HG02678 (cell line): Measurements from ENCODE around the gene C1GALT1.
"Not testable (repeated sequence)": the region's sequence is repeated elsewhere in the genome, so short reads cannot be mapped to it uniquely, and the experiment has no call there.

Experiments used
- ATAC-seq: cut with Tn5 transposase; IDR thresholded peaks from one replicate; pipeline ENCODE4 v1.9.1; 2021; ENCODE audit warnings: mild to moderate bottlenecking, moderate library complexity; ENCODE audit not compliant: unreplicated experiment

C1GALT1 gene

DNA sequence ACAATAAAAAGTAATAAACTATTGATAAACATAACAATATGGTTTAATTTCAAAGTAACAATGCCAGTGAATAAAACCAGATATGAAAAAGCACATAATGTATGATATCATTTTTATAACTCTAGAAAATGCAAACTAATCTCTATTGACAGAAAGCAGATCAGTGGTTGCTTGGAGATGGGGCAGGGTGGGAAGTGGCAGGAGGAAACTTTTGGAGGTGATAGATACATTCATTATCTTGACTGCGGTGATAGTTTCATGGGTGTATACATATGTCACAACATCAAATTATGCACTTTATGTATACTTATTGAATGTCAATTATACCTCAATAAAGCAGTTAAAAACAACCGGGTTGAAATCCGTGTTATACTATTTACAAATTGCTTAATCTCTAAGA, 16.0 kb upstream of the C1GALT1 start:
- ATAC-seq = no peak

GRCh38 chr7:7169296-7169695, 13.0 kb upstream of the C1GALT1 start:
- no peak for ATAC-seq

DNA sequence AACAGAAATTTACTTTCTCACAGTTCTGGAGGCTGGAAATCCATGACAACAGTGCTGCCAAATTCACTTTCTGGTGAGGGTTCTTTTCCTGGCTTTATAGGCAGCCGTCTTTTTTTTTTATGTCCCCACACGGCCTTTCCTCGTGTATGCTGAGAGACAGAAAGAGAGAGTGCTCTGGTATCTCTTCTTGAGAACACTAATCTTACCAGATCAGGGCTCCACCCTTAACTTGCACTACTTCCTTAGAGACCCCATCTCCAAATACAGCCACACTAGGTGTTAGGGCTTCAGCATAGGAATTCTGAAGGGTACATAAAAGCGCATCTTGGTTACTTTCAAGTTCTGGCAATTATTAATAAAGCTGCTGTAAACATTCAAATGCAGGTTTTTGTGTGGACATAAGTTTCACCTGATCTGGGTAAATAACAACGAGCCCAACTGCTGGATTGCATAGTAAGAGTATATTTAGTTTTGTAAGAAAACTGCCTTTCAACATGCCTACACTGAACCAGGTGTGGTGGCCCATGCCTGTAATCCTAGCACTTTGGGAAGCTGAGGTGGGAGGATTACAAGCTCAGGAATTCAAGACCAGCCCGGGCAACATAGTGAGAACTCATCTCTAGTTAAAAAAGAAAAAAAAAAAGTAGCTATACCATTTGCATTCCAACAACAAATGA, 8.2 kb upstream of the C1GALT1 start:
- ATAC-seq = no peak

- no peak for ATAC-seq
Measured at GRCh38 chr7:7175075-7175695, 7.2 kb upstream of the C1GALT1 start.

GRCh38 chr7:7176406-7177043, 5.8 kb upstream of the C1GALT1 start:
- no peak for ATAC-seq

DNA sequence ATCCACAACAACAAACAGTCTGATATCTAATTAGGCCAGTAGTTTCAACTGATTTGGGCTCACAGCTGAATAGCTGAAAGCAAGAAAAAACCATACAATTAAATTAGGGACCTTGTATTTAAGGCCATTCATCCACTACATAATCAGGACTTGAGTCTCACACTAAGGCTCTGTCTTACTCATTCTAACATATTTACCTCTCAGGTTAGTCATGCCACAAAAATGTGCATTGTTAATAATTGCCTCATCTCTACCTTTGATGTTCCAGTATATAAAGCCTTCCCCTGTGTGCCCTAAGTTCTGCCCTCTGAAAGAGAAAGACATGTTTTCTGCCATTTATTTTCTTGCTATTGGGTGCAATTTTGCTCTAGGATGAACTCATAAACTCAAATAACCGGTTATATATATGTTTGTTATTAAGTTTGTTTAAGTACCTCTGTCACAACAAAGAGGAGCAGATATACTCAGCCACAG, 5.3 kb upstream of the C1GALT1 start:
- ATAC-seq = no peak

GRCh38 chr7:7178081-7178480, 4.3 kb upstream of the C1GALT1 start:
- ATAC-seq = no peak

DNA sequence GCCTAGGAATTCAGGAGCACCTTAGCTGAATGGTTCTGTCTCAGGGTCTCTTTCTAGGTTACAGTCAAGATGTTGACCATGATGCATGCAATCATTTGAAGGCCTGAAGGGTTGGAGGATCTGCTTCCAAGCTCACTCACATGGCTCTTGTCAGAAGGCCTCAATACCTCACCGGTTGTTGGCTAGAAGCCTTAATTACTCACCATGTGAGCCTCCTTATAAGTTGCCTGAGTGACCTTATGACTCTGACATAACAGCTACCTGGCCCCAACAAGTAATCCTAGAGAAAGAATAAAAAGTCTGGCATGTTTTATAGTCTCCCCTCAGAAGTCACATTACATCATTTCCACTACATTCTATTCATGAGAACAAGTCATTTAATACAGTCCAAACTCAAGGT, 3.4 kb upstream of the C1GALT1 start:
- no peak for ATAC-seq

GRCh38 chr7:7180725-7181449, 1.5 kb upstream of the C1GALT1 start:
- no peak for ATAC-seq

DNA sequence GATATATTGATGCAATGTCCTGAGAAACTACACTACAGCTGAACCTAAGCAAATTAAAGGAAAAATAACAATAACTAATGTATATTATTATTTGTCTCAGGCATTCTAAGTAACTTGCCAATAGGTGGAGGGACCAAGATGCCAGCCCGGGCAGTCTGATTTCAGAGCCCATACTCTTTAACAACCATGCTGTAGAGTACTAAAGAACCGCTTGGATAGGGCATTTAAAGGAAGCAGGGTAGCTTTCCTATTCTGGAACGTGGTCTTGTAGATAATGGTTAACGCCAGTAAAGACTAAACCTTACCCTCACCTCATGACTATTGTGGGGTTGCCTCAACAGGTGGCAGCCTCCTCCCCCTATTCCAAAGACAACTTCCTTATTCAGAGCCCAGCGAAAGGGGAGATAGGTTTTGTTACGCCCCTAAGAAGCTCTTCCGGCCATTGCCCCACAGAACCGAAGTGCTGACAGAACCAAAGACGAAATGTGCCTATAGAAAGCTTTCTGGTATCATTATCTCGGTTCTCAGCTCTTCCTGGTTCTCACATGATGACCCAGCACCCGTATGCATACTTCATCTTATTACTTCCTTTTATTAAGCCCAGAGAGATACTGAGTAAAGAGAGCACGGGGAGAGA, 707 bp upstream of the C1GALT1 start:
- peak; percentile 40 for ATAC-seq

DNA sequence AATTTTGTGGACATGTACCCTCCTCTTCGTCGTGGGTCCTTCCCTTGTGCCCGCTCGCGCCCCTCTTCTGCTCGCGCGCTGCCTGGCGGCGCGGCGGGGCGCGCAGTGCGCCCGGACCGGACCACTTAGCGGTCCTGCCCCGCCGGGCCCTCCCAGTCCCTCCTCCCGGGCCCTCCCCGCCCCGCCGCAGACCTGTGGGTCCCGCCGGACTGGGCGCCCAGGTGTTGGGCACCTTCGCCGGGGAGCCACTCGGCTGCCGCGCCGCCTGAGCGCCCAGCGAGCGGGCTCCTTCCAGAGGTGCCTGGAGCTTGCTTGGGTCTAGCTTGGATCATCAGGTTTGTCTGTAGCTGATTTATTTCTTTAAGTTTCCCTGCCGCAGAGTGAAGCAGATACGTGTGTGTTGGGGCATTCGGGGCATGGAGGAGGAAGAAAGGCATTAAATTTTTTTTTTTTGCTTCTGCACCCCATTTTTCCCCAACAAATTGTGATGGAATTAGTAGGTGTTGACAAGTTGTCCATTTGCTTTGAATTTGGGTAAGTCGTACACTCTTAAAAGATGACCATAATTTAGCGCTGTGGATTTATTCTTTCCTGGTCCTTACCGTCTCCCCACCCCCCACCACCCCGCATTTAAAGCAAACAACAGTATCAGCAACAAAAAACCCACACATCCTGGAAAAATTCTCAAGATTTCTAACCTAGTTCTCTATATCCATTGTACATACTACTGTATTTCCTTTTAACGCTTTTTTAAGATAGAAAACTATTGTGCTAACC, 905 bp downstream of the C1GALT1 start:
- ATAC-seq = peak; percentile 29

DNA sequence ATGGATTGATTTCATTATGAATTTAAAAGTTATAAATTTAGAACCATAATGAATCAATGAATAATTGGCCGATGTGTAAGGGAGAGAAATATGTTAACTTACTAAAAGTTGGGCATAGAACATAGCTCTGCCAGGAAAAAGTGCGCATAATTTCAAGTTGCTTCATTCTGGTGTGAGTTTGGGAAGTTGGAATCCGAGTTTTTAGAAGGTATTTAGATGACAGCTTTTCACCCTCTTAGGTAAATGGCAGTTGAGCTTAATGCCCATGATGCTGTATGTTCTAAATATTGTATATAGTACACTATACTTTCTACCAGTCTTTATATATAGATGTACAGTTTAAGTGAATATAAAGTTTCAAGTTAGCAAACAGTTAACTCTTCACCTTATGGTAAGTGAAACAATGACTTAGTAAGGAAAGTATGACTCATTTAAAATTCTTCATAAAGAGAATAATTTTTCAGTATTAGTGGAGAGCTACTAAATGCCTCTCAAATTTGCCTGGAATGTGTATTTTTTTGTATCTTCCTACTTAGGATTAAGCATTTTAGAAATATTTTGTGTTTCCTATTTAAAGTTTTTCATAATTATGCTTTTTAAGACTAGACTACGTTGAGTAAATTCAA, 1.6 kb downstream of the C1GALT1 start:
- ATAC-seq = no peak

DNA sequence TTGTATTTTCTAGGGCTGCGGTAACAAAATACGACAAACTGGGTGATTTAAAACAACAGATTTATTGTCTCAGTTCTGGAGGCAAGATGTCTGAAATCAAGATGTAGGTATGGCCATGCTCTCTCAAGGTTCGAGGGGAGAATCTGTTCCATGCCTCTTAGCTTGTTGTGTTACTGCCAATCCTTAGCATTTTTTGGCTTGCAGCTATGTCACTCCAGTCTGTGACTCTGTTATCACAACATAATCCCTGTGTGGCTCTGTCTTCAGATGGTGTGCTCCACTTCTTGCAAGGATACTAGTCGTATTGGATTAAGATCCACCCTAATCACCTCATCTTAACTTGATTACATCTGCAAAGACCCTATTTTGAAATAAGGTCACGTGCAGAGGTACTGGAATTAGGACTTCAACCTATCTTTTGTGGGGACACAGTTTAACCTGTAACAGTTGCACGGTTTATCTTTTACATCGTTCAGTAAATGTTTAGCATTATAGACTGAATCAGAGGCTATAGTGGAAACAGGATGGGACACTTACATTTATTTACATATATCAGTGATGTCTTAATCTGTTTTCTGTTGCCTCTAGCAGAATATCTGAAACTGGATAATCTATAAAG, 3.1 kb downstream of the C1GALT1 start:
- no peak for ATAC-seq

DNA sequence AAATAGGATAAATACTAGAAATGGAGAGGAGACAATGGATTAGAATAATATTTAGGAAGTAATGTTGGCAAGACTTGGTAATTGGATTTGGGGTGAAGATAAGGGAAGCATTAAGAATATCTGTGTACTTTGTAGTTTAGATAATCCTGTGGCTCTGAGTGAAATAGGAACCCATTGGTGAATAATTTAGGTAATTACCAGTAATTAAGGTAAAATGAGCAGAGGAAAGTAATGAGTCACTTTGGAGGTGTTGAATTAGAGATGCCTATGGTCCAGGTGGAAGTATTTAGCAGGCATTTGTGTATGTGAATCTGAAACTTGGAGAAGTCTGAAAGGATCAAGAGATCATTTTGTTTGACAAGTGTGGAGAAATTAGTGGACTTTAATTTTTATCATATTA, 5.7 kb downstream of the C1GALT1 start:
- no peak for ATAC-seq

DNA sequence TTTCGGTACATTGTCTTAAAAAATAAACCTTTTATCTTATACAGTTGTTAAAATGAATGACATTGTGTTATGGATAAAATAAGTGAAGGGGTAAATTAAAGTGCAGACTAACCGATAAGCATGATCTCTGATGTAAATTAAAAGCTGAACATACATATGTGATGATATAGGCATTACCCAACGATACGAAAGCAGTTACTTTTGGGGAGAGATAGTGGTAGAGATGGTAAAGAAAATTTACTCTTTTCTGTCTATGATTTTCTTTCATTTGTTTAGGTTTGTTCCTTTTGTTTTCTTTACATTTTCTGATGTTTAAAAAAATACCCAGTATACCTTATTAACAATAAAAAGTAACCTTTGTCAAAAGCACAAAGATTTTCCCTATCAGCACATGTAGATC, 6.4 kb downstream of the C1GALT1 start:
- no peak for ATAC-seq

GRCh38 chr7:7190142-7190541, 7.8 kb downstream of the C1GALT1 start:
- ATAC-seq = no peak

DNA sequence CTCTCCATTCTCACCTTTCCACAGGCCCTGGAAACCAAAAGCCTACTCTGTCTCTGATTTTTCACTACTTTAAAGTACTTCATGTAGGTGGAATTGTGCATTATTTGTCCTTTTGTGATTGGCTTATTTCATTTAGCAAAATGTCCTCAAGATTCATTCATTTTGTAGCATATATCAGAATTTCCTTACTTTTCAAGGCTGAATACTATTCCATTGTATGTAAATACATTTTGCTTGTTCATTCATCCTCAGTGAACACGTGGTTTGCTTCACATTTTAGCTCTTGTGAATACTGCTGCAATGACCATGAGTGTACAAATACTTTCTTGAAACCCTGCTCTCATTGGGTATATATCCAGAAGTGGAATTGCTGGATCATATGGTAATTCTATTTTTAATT, 8.8 kb downstream of the C1GALT1 start:
- no peak for ATAC-seq

DNA sequence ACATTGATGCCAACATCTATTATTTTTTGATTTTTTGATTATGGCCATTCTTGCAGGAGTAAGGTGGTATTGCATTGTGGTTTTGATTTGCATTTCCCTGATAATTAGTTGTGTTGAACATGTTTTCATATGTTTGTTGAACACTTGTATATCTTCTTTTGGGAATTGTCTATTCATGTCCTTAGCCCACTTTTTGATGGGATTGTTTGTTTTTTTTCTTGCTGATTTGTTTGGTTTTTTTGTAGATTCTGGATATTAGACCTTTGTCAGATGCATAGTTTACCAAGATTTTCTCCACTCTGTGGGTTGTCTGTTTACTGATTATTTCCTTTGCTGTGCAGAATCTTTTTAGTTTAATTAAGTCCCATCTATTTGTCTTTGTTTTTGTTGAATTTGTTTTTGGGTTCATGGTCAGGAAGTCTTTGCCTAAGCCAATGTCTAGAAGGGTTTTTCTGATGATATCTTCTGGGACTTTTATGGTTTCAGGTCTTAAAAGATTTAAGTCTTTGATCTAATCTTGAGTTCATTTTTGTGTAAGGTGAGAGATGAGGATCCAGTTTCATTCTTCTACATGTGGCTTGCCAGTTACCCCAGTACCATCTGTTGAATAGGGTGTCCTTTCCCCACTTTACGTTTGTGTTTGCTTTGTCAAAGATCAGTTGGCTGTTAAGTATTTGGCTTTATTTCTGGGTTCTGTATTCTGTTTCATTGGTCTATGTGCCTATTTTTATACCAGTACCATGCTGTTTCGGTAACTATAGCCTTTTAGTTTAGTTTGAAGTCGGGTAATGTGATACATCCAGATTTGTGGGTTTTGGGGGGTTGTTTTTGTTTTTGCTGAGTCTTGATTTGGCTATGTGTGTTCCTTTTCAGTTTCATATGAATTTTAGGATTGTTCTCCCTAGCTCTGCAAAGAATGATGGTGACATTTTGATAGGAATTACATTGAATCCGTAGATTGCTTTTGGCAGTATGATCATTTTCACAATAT, 10.7 kb downstream of the C1GALT1 start:
- not testable (repeated sequence) for ATAC-seq
